NCI-H1048 (cell line): Measurements from ENCODE around the gene MON1B.
"Not testable (repeated sequence)": the region's sequence is repeated elsewhere in the genome, so short reads cannot be mapped to it uniquely, and the experiment has no call there.

ENCODE experiments used
- DNase-seq: peaks from one replicate; lab custom pipeline; 2025; lab: John Stamatoyannopoulos, UW

MON1B gene

DNA sequence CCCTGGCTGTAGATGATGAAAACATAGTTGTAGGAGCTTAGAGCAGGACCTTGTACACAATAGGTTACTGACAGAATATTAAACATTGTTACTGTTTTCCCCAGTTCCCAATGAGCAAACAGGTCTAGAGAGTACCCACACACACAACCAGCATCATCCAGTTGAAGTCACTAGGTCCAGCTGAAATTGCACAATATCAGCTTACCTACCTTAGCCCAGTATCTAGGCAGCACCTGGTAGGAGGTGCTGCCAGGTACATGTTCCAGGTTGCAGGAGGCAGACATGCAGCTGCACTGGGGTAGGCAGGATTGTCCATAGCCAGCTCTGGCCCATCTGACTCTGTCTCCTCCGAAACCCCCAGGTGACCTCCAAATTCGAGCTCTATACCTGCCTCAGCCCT, 6.8 kb downstream of the MON1B start:
- no peak for DNase-seq

- DNase-seq, result no peak
These were observed 8.2 kb downstream of the MON1B start, which contains the start of gene SYCE1L for GRCh38 chr16:77199211-77199610. SYCE1L (plus strand) TSS chr16:77199408; CDS start chr16:77199452, 44 bp downstream.

DNA sequence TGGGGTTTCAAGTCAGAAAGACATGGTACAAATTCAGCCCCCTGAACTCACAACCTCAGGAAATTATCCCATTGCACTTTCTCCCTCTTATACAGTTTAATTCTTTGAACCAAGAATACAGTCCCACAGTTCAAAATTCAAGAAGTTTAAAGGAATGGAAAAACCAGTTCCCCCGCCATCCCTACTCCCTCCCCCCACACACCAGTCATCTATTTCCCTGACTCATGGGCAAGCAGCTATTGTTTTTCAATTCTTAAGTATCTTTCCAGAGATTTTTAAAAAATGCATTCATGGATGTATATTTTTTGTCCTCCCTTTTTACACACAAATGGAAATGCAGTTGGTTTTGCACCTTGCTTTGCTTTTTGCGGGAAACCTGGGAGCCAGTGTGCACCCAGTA, 15.5 kb downstream of the MON1B start:
- DNase-seq, result no peak

DNA sequence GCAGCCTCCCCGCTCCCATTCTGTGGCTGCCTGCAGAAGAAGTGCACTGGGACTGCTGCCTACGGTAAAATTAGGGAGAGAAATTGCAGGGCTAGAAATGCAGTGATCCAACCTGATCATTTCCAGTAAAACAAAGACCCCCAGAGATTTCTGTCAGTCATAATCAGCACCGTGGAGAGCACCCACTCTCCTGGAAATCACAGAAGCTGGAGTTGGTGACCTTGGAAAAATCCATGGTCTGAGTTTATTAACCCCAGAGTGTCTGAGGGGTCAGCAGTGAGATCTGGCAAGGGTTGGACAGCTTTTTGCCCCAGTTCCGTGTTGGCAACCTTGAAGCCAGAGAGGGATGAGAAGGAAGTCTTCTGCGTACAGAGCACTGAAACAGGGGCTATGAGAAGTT, 16.0 kb downstream of the MON1B start:
- no peak for DNase-seq

DNA sequence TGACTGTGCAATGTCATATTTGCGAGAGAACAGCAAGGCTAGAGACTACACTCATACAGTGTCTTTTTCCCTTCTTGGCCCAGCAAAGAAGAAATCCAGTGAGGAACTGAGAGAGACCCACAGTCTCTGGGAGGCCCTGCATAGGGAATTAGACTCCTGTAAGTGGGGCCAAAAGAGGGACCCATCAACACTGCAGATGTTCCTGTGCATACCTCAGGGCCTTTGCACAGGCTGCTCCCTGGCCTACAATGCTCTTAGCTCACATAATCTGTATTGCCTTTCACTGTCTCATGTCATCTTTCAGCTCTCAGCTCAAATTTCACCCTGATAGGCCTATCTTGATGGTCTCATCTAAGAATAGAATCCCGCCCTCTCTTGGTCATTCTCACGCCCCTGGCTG, 17.4 kb downstream of the MON1B start:
- DNase-seq, result no peak

- DNase-seq, result peak; percentile 22
These were observed 21.1 kb downstream of the MON1B start for GRCh38 chr16:77211880-77212740.

DNA sequence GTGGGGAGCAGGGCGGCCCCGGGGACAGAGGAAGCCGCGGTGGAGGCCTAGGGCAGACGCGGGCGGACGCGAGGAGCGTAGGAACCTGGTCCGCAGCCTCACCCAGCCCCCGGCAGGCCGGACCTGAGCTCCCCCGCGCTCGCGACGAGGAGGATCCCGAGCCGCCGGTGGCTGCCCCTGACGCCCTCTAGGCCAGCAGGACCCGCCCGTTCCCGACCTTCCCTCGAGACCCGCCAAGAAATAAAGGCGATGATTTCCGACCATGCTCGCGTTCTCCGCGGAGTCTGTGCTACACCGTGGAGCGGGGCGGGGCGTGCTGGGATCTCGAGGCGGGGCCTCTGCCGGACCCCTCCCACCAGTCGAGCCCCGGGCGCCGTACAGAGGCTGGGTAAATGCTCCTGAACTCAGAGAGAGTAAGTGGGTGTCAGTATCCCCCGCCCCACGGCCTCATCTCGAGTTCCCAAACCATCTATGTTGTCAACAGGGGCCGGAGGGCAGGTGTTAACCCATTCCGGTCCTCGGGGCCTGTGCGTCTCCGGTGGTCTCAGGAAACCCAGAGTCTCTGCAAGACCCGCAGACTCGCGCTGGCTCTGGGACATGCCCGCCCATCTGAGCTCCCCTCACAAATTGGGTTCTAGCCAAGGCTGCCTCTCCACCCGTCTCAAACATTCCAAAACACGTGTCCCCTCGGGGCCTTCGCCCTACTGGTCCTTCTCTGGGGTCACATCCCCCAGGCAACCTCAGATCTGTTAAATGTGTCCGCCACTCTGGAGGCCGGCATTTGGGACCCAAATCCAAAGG, 22.0 kb downstream of the MON1B start:
- peak; percentile 7 for DNase-seq

DNA sequence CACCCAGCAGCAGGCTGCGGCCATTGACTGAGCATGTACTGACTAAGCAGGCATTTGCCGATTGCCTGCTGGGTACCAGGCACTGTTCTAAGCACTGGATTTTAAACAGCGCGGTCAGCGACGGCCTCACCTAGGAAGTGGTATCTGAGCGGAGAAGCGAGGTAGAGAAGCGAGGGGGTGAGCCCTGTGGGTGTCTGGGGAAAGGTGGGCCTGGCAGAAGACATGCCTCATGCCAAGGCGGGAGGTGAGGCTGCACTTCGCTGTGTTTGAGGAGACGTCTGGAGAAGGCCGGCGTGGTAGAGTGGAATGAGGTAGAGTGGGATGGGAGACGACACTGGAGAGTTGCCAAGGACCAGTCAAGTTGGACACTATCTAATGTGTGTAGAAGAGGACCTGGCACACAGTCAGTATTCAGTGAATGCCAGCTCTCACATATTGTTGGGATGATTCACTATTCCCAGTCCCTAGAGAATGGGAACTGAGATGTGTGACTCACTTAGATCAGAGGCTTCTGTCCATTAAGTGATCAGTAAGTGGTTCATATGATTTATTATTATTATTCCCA, 22.6 kb downstream of the MON1B start:
- DNase-seq, result no peak

GRCh38 chr16:77214411-77215138, 23.6 kb downstream of the MON1B start:
- DNase-seq, result no peak

GRCh38 chr16:77219437-77219836, 28.4 kb downstream of the MON1B start:
- no peak for DNase-seq

DNA sequence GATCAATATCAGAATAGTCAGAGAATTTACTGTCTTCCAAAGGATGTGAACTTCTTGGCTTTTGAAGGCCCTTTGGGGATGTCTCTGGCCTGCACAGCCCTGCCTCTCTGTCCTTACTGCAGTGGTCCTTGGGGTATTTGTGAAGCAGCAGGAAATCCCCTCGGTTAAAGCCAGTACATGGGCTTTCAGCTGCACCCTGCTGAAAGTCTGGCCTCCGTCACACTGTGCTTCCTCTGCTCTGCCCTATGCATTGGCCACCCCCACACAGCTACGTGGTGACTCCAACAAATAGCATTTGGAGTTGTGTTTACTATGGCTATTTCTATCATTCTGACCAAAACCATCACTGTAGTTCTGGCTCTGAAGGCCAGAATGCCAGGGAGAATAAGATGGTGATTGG, 29.4 kb downstream of the MON1B start:
- no peak for DNase-seq

DNA sequence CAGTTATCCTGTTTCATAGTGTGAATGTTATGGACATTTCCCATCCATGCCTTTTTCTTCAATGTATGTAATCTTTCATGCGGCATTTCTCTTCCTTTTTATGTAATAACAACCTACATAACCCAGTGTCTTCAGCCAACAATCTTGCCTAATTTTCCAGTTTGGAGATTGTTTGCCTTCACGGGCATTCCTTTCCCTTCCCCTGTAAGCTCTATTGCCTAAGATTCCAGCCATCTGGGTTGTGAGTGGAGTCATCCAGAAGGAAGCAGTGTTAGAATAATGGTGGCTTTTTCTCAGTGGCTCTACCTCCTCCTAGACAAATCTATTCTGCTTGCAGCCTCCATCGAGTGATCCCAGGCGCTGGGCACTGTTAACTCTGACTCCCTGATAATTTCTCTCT, 30.5 kb downstream of the MON1B start:
- no peak for DNase-seq

DNA sequence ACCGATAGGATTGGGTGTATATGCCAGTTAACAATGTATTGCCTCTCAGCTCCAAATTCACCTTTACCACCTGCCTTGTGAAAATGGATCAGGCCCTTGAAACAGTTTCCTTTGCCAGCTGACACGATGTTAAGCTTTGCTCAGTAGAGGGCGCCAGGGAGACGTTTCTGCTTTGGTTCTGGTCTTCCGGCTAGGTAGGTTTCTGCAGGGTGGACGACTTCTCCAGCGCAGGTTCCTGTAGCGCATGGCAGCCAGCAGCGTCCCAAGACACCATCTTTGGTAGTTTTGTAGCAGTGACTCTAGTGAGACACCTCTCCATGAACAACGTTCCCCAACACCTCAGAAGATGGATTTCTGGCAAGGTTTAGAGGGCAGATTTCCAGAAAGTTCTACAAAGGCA, 32.2 kb downstream of the MON1B start:
- DNase-seq, result no peak

DNA sequence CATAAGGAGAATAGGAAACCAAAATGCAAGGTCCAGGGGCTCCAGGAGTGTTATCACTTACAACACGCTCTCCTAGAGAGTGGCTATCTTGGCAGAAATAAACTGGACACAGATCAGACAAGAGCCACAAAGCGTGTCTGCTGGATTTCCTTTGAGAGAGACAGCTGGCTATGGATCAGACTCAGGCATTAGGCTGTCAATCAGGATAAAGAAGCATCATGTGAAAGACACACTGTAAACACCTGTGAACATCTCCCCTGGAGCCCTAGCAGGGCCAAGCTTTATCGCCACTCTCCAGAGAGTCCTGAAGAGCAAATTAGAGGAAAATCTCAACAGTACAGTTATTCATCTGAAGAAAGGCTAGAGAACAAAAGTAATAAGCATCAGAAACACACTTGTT, 34.2 kb downstream of the MON1B start:
- DNase-seq, result no peak

GRCh38 chr16:77227745-77228144, 36.8 kb downstream of the MON1B start:
- DNase-seq, result no peak

- no peak for DNase-seq
These were observed 40.1 kb downstream of the MON1B start for GRCh38 chr16:77231047-77231446.

GRCh38 chr16:77233799-77234519, 43.0 kb downstream of the MON1B start:
- no peak for DNase-seq

DNA sequence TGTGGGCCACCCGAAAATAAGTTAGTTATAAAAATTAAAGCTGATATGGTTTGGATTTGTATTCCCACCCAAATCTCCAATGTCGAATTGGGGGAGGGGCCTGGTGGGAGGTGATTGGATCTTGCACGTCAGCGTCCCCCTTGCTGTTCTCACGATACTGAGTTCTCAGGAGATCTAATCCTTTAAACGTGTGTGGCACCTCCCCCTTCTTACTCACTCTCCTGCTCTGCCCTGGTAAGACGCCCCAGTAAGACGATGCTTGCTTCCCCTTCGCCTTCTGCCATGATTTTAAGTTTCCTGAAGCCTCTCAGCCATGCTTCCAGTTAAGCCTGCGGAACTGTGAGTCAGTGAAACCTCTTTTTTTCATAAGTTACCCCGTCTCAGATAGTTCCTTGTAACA, 43.6 kb downstream of the MON1B start:
- no peak for DNase-seq

GRCh38 chr16:77236063-77236511, 45.1 kb downstream of the MON1B start:
- DNase-seq, result peak; percentile 41

DNA sequence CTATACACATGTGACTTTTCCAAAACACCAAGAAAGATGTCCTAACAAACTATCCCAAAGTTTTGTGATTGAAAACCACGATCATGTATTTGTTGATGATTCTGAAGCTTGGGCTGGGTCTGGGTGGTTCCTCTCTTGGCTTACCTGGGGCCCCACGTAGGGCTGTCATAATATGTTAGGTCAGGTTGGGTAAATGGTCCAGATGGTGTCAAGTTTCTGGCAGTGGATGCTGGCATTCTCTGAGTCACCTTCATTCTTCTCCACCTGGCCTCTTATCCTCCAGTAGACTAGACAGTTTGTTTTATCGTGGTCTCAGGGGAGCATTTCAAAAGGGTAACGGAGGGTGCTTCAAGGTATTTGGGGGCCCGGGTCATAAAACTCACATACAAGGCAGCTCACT, 47.6 kb downstream of the MON1B start:
- no peak for DNase-seq

DNA sequence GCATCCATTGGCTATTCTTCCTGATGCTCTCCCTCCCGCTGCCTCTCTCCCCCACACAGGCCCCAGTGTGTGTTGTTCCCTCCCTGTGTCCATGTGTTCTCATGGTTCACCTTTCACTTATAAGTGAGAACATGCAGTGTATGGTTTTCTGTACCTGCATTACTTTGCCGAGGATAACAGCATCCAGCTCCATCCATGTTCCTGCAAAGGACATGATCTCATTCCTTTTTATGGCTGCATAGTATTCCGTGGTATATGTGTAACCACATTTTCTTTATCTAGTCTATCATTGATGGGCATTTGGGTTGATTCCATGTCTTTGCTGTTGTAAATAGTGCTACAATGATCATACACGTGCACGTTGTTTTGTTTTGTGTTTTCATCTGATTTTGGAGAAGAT, 51.5 kb downstream of the MON1B start:
- not testable (repeated sequence) for DNase-seq
